ENCODE results near the gene BSDC1. TPM values are rescaled to one million over a fixed set of nuclear protein-coding genes. Genes with fewer than 3 reads are reported as not detected.
A peak's percentile ranks its signal among the peaks of the same experiment; 100 is the strongest.

BSDC1 gene
- total and polyA plus RNA-seq, 10 of the 15 experiments (the other 5 are each of a cell fraction or from before 2014, with no cell fraction given): 3.0 to 39.7 (median 22.8) TPM

GRCh38 chr1:32394890-32395432, 720 bp upstream of the BSDC1 start (continued):
- TF ChIP-seq ZBTB33 (IDR thresholded peaks at IDR 0.05) (no peak), NBN (IDR thresholded peaks at IDR 0.05) (no peak), ZSCAN29 (IDR thresholded peaks at IDR 0.05) (no peak), ASH2L (IDR thresholded peaks at IDR 0.05; ENCODE audit: borderline replicate concordance, low read depth) (no peak), LARP7 (IDR thresholded peaks at IDR 0.05) (0 out of 2 replicates have a peak, but pooled peaks have one; percentile 34), HSF1 (IDR thresholded peaks at IDR 0.05; ENCODE audit: low read depth, low read length) (no peak), ZNF274 (IDR thresholded peaks at IDR 0.05; ENCODE audit: insufficient read depth, insufficient read length) (no peak), MLLT1 (IDR thresholded peaks at IDR 0.05) (no peak), MEF2B (IDR thresholded peaks at IDR 0.05; ENCODE audit: partially characterized antibody, poor library complexity, severe bottlenecking) (no peak), IKZF2 (IDR thresholded peaks at IDR 0.05) (0 out of 4 replicates have a peak, but pooled peaks of 1 of the 2 experiments have one; percentile 6), IKZF1 (conservative IDR thresholded peaks at IDR 0.05) (peak; percentile 13; the same call in 1 of the 2 replicates), SUZ12 (IDR thresholded peaks at IDR 0.05; ENCODE audit: unreplicated experiment) (no peak), YY1 (IDR thresholded peaks at IDR 0.05; ENCODE audit: low read depth, low read length) (no peak), NKRF (conservative IDR thresholded peaks at IDR 0.05) (0 out of 2 replicates have a peak, but pooled peaks have one; percentile 55)

All from GM12878 (cell line).